SW480 (cell line): ENCODE results near the gene NUDT19.
"Not testable (repeated sequence)": the region's sequence is repeated elsewhere in the genome, so short reads cannot be mapped to it uniquely, and the experiment has no call there.

ENCODE experiments used
- DNase-seq: peaks from one replicate; pipeline ENCODE4 v3.0.0-alpha.2; 2016; ENCODE audit warnings: low spot score

NUDT19 gene

DNA sequence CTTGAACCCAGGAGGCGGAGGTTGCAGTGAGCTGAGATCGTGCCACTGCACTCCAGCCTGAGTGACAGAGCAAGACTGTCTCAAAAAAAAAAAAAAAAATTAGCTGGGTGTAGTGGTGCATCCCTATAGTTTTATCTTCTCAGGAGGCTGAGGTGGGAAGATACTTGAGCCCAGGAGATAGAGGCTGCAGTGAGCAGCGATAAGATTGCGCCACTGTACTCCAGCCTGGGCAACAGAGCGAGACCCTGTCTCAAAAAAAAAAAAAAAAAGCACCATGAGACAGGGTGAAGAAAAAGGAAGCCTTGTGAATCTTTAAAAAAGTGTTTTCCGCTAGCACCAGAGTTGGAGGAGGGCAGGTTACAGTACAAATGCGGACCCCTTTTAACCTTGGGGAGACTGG, 24.6 kb downstream of the NUDT19 start:
- DNase-seq, result not testable (repeated sequence)

DNA sequence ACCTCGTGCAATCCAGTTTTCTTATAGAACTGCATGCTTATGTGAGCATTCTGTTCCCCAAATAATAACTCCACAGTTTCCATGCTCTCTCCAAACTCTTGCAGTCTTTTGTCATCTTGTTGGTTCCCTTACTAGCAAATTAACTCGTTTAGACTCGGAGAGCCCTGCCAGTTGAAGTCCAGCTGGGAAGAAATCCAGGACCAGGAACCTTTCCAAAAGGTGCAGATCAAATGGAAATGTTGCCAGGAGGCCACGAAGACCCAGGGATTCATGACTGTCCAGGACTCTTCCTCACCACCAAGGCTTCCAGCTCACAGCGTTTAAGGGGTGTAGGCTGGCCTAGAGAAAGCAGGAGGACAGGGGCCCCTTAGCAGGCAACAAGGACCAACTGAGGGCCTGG, 25.9 kb downstream of the NUDT19 start:
- DNase-seq, result no peak

DNA sequence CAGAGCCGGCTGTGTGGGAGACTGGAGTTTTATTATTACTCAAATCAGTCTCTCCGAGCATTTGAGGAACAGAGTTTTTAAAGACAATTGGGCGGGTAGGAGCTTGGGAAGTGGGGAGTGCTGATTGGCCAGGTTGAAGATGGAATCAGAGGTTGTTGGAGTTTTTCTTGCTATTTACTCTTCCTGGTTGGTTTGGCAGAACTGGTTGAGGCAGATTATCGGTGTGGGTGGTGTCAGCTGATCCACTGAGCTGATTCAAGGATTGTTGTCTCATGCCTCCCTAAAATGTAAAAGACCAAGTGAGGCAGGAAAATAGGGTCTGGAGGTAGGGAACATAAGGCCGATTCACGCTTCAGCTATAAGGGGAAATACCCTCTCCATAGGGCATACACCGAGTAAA, 26.7 kb downstream of the NUDT19 start:
- DNase-seq, result no peak

DNA sequence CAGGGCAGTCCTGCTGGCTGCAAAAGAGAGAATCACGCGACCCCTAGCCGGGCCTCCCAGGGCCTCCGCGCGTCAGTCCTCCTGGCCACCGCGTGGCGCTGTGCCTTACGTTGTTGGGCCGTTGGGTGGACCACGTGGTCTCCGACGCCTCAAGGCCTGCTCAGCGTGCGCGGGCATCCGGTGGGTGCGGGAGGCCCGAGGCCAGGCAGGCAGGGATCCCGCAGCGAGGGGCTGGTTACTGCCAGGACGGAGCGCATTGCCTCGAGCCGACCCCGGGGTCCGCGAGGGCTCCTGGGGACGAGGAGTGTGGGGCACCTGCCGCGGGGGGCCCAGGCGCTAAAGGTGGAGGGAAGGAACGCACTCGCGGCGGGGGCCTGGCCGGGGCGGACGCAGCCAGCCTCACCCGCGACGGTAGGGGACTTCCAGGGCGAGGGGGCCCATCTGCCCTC, 28.0 kb downstream of the NUDT19 start, which contains the start of gene TDRD12:
Gene TDRD12 (plus strand): TSS at position 157 of the 449 bp plus-strand sequence. CDS start 306 bp downstream, outside the sequence.
- DNase-seq, result no peak

DNA sequence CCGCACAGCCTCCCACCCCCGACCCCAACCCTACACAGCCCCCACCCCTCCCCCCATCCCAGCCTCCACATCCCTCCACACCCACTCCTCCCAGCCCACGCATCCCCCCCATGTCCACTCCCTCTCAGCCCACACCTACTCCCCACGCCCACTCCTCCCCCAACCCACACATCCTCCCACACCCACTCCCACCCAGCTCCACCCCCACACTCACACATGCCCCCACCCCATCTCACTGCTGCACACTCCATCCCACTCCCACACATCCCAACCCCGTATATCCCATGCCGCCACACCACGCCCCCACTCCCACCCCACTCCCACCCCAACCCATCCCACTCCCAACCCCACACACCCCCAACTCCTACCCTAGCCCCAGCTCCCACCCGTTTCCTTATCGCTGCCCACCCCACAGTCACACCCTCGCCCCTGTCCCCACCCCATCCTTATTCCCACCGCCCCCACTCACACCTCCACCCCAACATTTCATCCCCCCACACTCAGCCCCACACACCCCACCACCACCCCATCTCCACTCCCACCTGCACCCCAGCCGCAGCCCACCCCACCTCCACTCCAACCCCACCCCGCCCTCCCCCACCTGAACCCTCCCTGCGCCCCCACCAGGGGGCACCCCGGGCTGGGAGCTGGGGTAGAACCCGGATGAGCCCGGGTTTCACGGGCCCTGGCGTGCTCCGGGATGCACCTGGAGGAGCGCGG, 28.8 kb downstream of the NUDT19 start:
- no peak for DNase-seq

DNA sequence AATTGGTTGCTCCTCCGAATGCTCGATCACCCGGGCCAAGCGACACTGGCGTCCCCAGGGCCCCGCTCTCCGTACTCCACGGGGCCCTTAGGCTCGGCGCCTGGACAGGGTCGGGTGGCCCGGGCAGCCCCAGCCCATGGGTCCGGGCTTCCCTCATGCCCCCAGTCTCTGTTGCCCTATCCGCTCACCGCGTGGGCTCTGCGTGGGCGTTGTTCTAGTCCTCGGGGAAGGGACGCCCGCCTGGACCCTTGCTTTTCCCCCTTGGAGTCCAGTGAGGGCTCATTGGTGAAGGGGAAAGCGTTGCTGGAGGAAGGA, 29.3 kb downstream of the NUDT19 start:
- no peak for DNase-seq

DNA sequence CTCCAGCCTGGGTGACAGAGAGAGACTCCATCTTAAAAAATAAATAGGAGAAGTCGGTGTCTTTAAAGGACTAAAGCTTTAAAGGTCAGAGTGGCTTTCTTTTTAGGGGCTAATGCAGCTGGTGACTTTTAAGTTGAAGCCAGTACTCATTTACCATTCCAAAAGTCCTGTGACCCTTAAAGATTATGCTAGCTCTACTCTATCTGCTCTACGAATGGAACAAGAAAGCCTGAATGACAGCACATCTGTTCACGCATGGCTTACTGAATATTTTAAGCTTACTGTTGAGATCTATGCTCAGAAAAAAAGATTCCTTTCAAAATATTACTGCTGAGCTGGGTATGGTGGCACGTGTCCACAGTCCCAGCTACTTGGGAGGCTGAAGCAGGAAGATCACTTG, 44.3 kb downstream of the NUDT19 start:
- DNase-seq, result no peak

DNA sequence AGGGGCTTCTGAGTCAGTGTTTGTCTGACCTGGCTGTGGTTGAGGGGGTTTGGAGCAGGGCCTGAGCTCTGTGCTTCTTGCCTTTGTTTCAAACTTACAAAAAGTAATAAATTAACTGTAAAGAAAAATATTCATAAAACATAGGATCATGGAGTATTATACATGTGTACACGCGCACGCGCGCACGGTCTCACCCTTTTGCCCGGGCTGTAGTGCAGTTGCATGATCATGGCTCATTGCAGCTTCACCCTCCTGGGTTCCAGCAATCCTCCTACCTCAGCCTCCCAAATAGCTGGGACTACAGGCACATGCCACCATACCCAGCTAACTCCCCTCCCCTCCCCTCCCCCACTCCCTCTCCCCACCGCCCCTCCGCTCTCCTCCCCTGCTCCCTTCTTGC, 51.4 kb downstream of the NUDT19 start:
- DNase-seq, result no peak

DNA sequence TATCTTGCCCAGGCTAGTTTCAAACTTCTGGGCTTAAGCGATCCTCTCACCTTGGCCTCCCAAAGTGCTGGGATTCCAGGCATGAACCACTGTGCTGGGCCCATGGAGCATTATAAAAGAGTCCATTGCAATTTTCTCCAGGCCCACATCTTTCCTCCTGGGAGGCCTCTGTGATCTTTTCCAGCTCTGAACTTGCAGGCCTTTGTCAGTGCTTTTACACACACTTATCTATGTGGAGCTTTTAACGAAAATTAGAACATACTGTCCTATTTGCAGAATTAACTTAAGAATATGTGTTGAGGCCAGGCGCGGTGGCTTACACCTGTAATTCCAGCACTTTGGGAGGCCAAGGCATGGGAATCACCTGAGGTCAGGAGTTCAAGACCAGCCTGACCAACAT, 51.8 kb downstream of the NUDT19 start:
- DNase-seq, result no peak

DNA sequence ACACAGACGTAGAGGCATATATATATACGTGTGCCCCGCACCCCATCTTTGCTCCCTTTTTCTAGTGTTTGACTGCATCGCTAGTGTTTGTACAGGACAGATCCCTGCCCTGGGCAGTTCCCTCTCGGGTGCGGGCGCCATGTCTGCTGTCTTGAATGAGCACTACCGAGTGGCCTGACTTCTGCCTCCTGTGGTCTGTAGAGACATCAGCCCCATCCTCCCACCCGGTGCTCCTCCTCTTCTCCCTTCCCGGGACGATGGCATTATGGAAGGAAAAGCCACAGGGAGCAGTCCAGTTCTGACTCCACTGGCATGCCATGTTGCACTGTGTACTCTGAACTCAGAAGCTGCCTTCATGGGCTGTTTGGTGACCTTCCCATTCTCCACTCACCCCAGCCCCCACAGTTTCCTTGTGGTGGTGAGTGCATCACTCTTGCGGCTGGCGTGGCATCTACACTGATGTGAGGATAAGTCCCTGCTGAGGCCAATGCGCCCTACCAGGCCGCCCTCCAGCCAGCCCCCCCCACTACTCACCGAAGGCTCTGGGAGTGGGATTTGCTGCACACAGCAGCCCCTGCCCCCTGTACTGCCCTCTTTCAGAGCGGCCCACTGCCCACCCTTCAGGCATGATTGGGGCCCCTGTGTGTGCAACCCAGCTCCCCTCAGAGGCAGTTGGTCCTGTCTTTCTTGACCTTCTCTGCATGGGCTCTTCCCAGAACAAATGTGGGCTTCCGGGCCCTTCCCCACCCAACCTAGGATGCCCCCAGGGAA, 53.1 kb downstream of the NUDT19 start:
- no peak for DNase-seq

DNA sequence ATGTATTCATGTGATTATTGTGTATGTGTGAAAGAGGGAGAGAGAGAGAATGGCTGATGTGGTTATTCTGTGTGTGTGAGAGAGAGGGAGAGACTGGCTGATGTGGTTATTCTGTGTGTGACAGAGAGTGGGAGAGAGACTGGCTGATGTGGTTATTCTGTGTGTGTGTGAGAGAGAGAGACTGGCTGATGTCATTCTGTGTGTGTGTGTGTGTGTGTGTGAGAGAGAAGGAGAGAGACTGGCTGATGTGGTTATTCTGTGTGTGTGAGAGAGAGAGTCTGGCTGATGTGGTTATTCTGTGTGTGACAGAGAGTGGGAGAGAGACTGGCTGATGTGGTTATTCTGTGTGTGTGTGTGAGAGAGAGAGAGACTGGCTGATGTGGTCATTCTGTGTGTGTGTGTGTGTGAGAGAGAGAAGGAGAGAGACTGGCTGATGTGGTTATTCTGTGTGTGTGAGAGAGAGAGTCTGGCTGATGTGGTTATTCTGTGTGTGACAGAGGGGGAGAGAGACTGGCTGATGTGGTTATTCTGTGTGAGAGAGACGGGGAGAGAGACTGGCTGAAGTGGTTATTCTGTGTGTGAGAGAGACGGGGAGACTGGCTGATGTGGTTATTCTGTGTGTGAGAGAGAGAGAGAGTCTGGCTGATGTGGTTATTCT, 54.1 kb downstream of the NUDT19 start:
- DNase-seq, result peak; percentile 33

DNA sequence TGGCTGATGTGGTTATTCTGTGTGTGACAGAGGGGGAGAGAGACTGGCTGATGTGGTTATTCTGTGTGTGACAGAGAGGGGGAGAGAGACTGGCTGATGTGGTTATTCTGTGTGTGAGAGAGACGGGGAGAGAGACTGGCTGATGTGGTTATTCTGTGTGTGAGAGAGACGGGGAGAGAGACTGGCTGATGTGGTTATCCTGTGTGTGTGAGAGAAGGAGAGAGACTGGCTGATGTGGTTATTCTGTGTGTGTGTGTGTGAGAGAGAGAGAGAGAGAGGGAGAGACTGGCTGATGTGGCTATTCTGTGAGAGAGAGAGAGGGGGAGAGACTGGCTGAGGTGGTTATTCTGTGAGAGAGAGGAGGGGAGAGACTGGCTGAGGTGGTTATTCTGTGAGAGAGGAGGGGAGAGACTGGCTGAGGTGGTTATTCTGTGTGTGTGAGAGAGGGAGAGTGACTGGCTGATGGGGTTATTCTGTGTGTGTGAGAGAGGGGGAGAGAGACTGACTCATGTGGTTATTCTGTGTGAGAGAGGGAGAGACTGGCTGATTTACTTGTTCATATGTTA, 55.1 kb downstream of the NUDT19 start:
- DNase-seq, result peak; percentile 39

DNA sequence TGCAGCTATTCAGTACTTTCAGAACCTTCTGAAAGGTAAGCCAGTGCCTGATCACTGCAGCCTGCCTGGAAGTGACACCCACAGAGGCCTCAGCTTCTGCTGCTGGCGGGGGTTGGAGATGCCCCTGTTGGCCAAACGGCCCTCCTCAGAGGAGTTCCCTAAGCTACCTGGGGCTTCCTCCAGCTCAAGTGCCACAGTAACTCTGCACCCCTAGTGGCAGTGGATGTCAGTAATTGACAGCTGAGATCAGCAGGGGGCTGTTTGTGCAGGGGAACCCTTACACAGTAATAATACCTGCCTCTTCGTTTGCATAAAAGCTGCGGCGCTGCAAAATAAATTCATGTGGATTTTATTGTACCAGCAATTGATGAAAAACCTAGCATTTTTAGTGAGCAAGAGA, 56.9 kb downstream of the NUDT19 start:
- peak; percentile 33 for DNase-seq

DNA sequence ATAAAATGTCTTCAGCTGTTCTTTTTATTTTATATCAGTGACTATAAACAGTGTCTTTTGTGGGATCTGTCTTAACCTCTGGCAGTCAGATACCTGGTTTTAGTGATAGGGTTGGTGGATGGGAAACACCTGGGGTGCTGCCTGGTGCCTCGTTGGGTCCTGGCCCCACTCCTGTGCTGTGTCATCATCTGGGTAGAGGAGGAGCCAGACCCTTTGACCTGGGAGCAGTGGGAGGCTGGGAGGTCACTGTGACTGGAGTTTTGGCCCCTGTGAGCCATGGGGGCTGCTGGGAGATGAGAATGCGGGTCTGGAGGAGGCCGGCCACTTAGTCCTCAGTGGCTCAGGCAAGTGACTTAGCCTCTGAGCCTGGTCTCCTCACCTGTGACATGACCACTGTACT, 57.3 kb downstream of the NUDT19 start:
- DNase-seq, result no peak

DNA sequence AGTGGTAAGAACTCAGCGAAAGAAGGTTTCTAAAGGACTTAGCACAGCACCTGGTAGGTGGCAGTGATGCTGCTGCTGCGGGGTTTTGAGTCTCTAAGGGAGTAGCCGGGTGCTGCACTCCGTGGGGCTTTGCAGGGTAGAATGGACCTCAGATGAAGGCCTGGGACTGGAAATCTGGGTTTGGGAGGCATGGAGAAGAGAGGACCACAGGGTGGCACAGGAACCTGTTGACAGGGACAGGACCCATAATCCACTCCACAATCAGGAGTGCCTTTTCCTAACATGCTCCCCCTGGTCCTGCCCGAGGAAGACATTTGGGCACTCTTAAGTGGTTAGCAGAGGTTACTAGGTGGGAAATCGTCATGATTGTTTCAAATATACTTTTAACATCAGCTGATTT, 57.7 kb downstream of the NUDT19 start:
- no peak for DNase-seq

DNA sequence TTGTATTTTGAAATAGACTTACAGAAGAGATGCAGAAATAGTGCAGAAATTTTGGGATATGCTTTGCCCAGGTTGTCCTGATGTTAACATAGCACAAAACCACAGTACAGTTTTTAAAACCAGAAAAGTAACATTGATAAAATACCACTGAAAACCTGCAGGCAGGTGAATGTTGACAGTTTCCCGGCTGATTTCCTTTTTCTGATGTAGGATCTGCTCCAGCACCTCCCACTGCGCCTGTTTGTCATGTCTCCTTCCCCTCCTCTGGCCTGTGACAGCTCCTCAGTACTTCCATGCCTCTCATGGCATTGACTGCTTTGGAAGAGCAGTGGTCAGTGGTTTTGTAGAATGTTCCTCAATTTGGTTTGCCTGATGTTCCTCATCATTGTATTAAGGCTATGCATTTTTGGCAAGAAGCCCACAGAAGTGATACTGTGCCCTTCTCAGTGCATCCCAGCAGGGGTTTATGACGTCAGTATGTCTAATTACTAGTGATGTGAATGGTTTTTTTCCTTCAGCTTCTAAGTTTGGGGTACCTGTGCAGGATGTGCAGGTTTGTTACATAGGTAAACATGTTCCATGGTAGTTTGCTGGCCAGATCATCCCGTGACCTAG, 58.9 kb downstream of the NUDT19 start:
- DNase-seq, result no peak

DNA sequence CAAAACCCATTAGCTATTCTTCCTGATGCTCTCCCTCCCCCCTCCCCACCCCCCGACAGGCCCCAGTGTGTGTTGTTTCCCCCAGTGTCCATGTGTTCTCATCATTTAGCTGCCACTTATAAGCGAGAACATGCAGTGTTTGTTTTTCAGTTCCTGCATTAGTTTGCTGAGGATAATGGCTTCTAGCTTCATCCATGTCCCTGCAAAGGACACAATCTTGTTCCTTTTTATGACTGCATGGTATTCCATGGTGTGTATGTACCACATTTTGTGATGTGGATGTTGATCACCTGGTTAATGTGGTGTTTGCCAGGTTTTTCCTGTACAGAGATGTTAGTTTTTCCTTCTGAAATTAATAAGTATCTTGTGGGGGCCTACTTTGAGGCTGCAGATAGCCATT, 59.4 kb downstream of the NUDT19 start:
- no peak for DNase-seq

DNA sequence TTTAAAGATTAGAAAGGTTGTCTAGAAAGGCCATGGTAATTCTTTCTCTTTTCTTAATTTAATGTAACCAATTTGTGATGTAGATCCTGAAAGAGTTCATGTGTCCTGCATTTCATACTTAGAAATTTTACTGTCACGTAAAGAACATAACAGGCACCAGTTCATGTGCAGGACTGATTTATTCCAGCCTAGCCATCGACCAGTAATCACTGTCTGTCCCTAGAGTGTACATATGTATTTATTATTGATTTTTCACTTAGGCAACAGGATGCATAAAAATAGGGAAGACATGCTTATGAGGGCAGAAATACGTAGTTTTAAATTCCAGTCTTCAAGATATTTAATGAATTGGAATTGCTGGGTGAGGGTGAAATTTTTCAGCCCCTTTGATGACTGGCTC, 65.6 kb downstream of the NUDT19 start:
- DNase-seq, result no peak
